Esophagus squamous epithelium (tissue), 5 donors: ENCODE results near the gene TGM6. TPM values are rescaled to one million over a fixed set of nuclear protein-coding genes. Genes with fewer than 3 reads are reported as not detected.
A peak's percentile ranks its signal among the peaks of the same experiment; 100 is the strongest.

Experiments
- DNase-seq: peaks from one replicate; lab custom pipeline; 2025; lab: John Stamatoyannopoulos, UW
- H3K27ac ChIP-seq, 4 donors: fragments of 200-600 bp; sonication (generic); one replicate each; pipeline ENCODE4 v1.5.1; 2016 to 2019; ENCODE audit warnings: mild to moderate bottlenecking in 1 of 4
- H3K27me3 ChIP-seq, 4 donors: fragments of 200-600 bp; sonication (generic); 1 replicate in 3 of 4; 2 replicates in 1 of 4; pipeline versions ENCODE4 v1.5.1 to v1.6.0; 2017 to 2021; ENCODE audit warnings: antibody characterized with exemption in 1 of 4
- H3K36me3 ChIP-seq, 3 donors: fragments of 200-600 bp; sonication (generic); one replicate each; pipeline ENCODE4 v1.5.1; 2016 to 2019
- H3K4me1 ChIP-seq, 3 donors: fragments of 200-600 bp; sonication (generic); one replicate each; pipeline ENCODE4 v1.5.1; 2017 to 2019
- H3K4me3 ChIP-seq, 4 donors: fragments of 200-600 bp; sonication (generic); 1 replicate in 3 of 4; 2 replicates in 1 of 4; pipeline ENCODE4 v1.5.1; 2016 to 2019; ENCODE audit warnings: mild to moderate bottlenecking in 2 of 4, moderate library complexity in 1 of 4
- H3K9me3 ChIP-seq, 3 donors: fragments of 200-600 bp; sonication (generic); one replicate each; pipeline ENCODE4 v1.5.1; 2016 to 2019
- POLR2A ChIP-seq, 4 donors: fragments of 450-650 bp; IDR thresholded peaks; one replicate each; pipeline ENCODE4 v1.6.1; 2017; ENCODE audit warnings: antibody characterized with exemption in 4 of 4, mild to moderate bottlenecking in 4 of 4, moderate library complexity in 3 of 4
- WGBS, 2 donors: methylation state at CpG; one replicate each; pipeline ENCODE4 v1.1.5; 2018; 5-methylcytosine and 5-hydroxymethylcytosine counted together
- intact Hi-C: fragments of 100-400 bp; cut with DNase I; formaldehyde crosslinking; loops from one replicate; pipeline ENCODE4 v1.15.0; 2022
- total RNA-seq, 4 donors: library from RNA; depleted of rRNA; stranded (reverse); fragments of >200 nt; gene quantifications; one replicate each; pipeline ENCODE4 v1.1.0, GENCODE V29; 2016
- TF ChIP-seq, protein P1 (sequence below), 6 experiments: fragments of 450-650 bp in 4 of 6; fragments of 200-600 bp in 2 of 6; sonication (generic) in 2 of 6; IDR thresholded peaks; one replicate each; pipeline ENCODE4 v1.5.1; 2016 to 2019; ENCODE audit warnings: antibody characterized with exemption in 6 of 6, mild to moderate bottlenecking in 4 of 6, moderate library complexity in 4 of 6
- donor health status: DM: yes; HTN: yes; CAD: no.

Gene TGM6
- not detected for total RNA-seq

GRCh38 chr20:2380601-2381000 lies at the start of gene TGM6:
TGM6 (plus strand) TSS chr20:2380901; CDS start chr20:2380969, 68 bp downstream.
- no peaks in the 10 kb centered on the region for H3K4me1 ChIP-seq
- intact Hi-C loops: no loop called here
- H3K27me3 ChIP-seq: peaks cover 0 to 19% (median 0%) of the 10 kb centered on the region in 4 donors
- H3K36me3 ChIP-seq: no peaks in the 10 kb centered on the region
- WGBS, 2 donors: 81 to 87% methylated on average over 7 to 9 of the region's 10 CpGs
- H3K4me3 ChIP-seq: no peak within 1 kb of the TSS
- TF ChIP-seq, protein P1, sequence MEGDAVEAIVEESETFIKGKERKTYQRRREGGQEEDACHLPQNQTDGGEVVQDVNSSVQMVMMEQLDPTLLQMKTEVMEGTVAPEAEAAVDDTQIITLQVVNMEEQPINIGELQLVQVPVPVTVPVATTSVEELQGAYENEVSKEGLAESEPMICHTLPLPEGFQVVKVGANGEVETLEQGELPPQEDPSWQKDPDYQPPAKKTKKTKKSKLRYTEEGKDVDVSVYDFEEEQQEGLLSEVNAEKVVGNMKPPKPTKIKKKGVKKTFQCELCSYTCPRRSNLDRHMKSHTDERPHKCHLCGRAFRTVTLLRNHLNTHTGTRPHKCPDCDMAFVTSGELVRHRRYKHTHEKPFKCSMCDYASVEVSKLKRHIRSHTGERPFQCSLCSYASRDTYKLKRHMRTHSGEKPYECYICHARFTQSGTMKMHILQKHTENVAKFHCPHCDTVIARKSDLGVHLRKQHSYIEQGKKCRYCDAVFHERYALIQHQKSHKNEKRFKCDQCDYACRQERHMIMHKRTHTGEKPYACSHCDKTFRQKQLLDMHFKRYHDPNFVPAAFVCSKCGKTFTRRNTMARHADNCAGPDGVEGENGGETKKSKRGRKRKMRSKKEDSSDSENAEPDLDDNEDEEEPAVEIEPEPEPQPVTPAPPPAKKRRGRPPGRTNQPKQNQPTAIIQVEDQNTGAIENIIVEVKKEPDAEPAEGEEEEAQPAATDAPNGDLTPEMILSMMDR (IDR thresholded peaks at IDR 0.05): no peak
- TF ChIP-seq POLR2A (IDR thresholded peaks at IDR 0.05): no peak
- H3K27ac ChIP-seq: no peak within 1 kb of the TSS
- no peaks in the 10 kb centered on the region for H3K9me3 ChIP-seq
- no peak for DNase-seq

DNA sequence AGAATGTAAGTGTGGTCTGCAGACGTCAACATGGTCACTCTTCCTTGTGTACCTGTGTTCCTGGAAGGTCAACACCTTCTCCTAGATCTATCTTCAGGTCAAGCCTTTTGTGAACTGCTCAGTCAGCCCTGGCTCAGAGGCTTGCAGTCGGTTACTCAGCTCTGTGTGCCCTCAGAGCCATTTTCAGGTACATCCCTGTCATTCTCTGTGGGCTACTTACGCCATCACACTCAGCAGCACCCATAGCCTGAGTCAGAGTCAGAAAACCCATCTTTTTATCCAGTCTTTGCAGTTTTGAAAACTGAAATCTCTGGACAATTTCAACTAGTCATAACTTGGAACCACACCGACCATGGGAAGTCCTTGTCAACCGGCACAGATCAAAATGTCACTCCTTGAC lies 49.6 kb upstream of the TGM6 start:
- Histone ChIP-seq H3K27me3 (peaks cover 0 to 4% (median 0%) of the 10 kb centered on the region in 4 donors), H3K27ac (peak overlapping the region in 1 of 4 donors; percentile 69), H3K36me3 (peaks cover 0 to 29% (median 0%) of the 10 kb centered on the region in 3 donors), H3K9me3 (no peaks in the 10 kb centered on the region), H3K4me3 (no peak overlapping the region), H3K4me1 (peaks cover 0 to 33% (median 6%) of the 10 kb centered on the region in 3 donors)
- WGBS, 2 donors: 79 to 84% methylated on average over 5 of the region's 5 CpGs
- no peak for DNase-seq
- intact Hi-C loops: no loop called here
- TF ChIP-seq, protein P1 (IDR thresholded peaks at IDR 0.05): no peak
- TF ChIP-seq POLR2A (IDR thresholded peaks at IDR 0.05): no peak

- no peaks in the 10 kb centered on the region for H3K9me3 ChIP-seq
Observed at GRCh38 chr20:2331901-2332565, 48.7 kb upstream of the TGM6 start.

DNA sequence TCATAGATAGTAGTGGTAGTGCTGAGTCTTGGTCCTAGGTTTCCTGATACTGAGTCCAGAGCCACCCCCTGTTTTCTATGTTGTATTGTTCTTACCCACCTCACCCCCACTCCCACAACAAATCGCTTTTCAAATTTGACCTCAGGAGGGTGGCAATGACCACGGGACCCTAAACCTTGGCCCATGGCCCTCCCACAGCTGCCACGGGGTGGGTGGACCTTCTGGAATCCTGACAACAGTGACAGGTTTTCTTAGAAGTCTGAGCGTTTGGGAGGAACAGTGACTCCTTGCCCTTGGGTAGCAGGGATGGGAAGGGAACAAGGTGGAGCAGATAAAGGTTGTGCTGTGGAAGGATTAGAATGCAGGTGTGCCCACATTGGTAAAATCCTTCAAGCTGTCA lies 48.0 kb upstream of the TGM6 start:
- intact Hi-C loops: no loop called here
- 31 to 36% methylated on average over 3 to 4 of the region's 4 CpGs for whole genome bisulfite sequencing, 2 donors
- no peak for DNase-seq
- H3K4me1 ChIP-seq: peaks cover 0 to 33% (median 6%) of the 10 kb centered on the region in 3 donors
- TF ChIP-seq, protein P1 (IDR thresholded peaks at IDR 0.05): no peak
- TF ChIP-seq POLR2A (IDR thresholded peaks at IDR 0.05): no peak
- peaks cover 0 to 35% (median 0%) of the 10 kb centered on the region in 3 donors for H3K36me3 ChIP-seq
- peaks cover 0 to 3% (median 0%) of the 10 kb centered on the region in 4 donors for H3K27me3 ChIP-seq
- H3K27ac ChIP-seq: peak overlapping the region in 2 of 4 donors; percentile 69 to 75
- no peak overlapping the region for H3K4me3 ChIP-seq
- H3K9me3 ChIP-seq: no peaks in the 10 kb centered on the region

More at GRCh38 chr20:2331901-2332565, 48.7 kb upstream of the TGM6 start:
- H3K36me3 ChIP-seq: peaks cover 0 to 35% (median 0%) of the 10 kb centered on the region in 3 donors
- H3K27ac ChIP-seq: peak overlapping the region in 2 of 4 donors; percentile 69 to 75
- peaks cover 0 to 33% (median 6%) of the 10 kb centered on the region in 3 donors for H3K4me1 ChIP-seq
- intact Hi-C loops: no loop called here
- no peak for TF ChIP-seq POLR2A (IDR thresholded peaks at IDR 0.05)
- TF ChIP-seq, protein P1 (IDR thresholded peaks at IDR 0.05): peak in 1 of 6 experiments; percentile 13
- DNase-seq: no peak
- H3K27me3 ChIP-seq: peaks cover 0 to 3% (median 0%) of the 10 kb centered on the region in 4 donors
- 56 to 61% methylated on average over 13 to 17 of the region's 17 CpGs for WGBS, 2 donors
- no peak overlapping the region for H3K4me3 ChIP-seq

DNA sequence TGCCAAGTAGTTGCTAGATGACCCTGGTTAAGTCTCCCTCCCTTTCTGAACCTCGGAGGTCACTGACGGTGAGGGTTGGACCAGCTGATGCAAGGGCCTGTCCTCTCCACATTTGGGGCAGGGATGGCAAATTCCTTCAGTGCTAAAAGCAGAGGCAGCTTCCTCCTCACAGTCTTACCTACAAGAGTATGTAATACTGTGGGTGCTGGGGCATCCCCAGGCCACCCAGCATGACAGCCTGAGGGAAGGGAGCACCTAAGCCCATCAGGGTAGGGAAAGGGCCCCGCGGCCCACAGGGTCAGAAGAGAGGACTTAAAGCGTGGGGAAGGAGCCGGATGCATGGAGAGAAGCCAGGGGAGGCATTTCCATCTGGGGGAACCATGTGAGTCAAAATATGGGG lies 46.9 kb upstream of the TGM6 start:
- peaks cover 0 to 35% (median 0%) of the 10 kb centered on the region in 3 donors for H3K36me3 ChIP-seq
- H3K4me1 ChIP-seq: peaks cover 0 to 33% (median 6%) of the 10 kb centered on the region in 3 donors
- H3K27me3 ChIP-seq: peaks cover 0 to 3% (median 0%) of the 10 kb centered on the region in 4 donors
- DNase-seq: no peak
- WGBS, 2 donors: 67% methylated on average over 4 to 6 of the region's 6 CpGs
- peak overlapping the region in 2 of 4 donors; percentile 69 to 75 for H3K27ac ChIP-seq
- intact Hi-C loops: no loop called here
- H3K4me3 ChIP-seq: no peak overlapping the region
- TF ChIP-seq, protein P1 (IDR thresholded peaks at IDR 0.05): no peak
- TF ChIP-seq POLR2A (IDR thresholded peaks at IDR 0.05): no peak
- no peaks in the 10 kb centered on the region for H3K9me3 ChIP-seq
